DND-41 (cell line): ENCODE measurements around the gene SEC63.
A peak's percentile ranks its signal among the peaks of the same experiment; 100 is the strongest.

Experiments used
- ATAC-seq: fragments of 200-7000 bp; cut with Tn5 transposase; 3 replicates; pipeline ENCODE4 v1.9.1; 2021; ENCODE audit warnings: low read depth; ENCODE audit not compliant: insufficient read depth
- DNase-seq: peaks from one replicate; pipeline ENCODE4 v3.0.0-alpha.2; 2020
- H2AFZ ChIP-seq: 2 replicates; pipeline ENCODE4 v1.6.0; 2012; ENCODE audit warnings: low read depth, low read length
- H3K27ac ChIP-seq: 2 replicates; pipeline ENCODE4 v1.5.1; 2012; ENCODE audit warnings: low read length, inconsistent platforms
- H3K27me3 ChIP-seq: fragments of 200-600 bp; sonication (generic); 2 replicates; pipeline ENCODE4 v1.6.0; 2012; ENCODE audit warnings: low read length, mild to moderate bottlenecking, inconsistent platforms; ENCODE audit not compliant: insufficient read depth, poor library complexity
- H3K36me3 ChIP-seq: 2 replicates; pipeline ENCODE4 v1.5.1; 2012; ENCODE audit warnings: low read length, inconsistent platforms; ENCODE audit not compliant: insufficient read depth
- H3K4me1 ChIP-seq: 2 replicates; pipeline ENCODE4 v1.5.1; 2012; ENCODE audit warnings: mild to moderate bottlenecking, low read length; ENCODE audit not compliant: insufficient read depth
- H3K4me2 ChIP-seq: 2 replicates; pipeline ENCODE4 v1.6.0; 2012; ENCODE audit warnings: mild to moderate bottlenecking, moderate library complexity, low read length, inconsistent platforms; ENCODE audit not compliant: insufficient read depth
- H3K4me3 ChIP-seq, 2 experiments: fragments of 200-600 bp in 1 of 2; shearing (Covaris generic) in 1 of 2; 2 replicates each; pipeline ENCODE4 v1.5.1; 2012 to 2016; ENCODE audit warnings: inconsistent platforms in 2 of 2, low read length in 2 of 2, mild to moderate bottlenecking in 2 of 2, low read depth in 1 of 2, moderate library complexity in 1 of 2
- H3K79me2 ChIP-seq: 2 replicates; pipeline ENCODE4 v1.6.0; 2012; ENCODE audit warnings: low read length, inconsistent platforms; ENCODE audit not compliant: insufficient read depth
- H3K9ac ChIP-seq: 2 replicates; pipeline ENCODE4 v1.6.0; 2012; ENCODE audit warnings: low read depth, mild to moderate bottlenecking, inconsistent platforms, low read length, moderate library complexity
- H3K9me3 ChIP-seq: 2 replicates; pipeline ENCODE4 v1.5.1; 2012; ENCODE audit warnings: low read length, moderate library complexity, mild to moderate bottlenecking, inconsistent platforms; ENCODE audit not compliant: insufficient read depth, severe bottlenecking
- H4K20me1 ChIP-seq: 2 replicates; pipeline ENCODE4 v1.6.0; 2012; ENCODE audit warnings: low read length; ENCODE audit not compliant: insufficient read depth
- EZH2 ChIP-seq: IDR thresholded peaks from 3 replicates; pipeline ENCODE4 v1.6.1; 2012; ENCODE audit warnings: borderline replicate concordance, low read depth, mild to moderate bottlenecking, moderate library complexity, low read length, inconsistent platforms; ENCODE audit not compliant: severe bottlenecking
- TF ChIP-seq, protein P1 (sequence below): IDR thresholded peaks from 2 replicates; pipeline ENCODE4 v1.5.1; 2012; ENCODE audit warnings: borderline replicate concordance, low read length, moderate library complexity, mild to moderate bottlenecking; ENCODE audit not compliant: poor library complexity, severe bottlenecking; ENCODE audit errors: extremely low read depth

SEC63 gene

DNA sequence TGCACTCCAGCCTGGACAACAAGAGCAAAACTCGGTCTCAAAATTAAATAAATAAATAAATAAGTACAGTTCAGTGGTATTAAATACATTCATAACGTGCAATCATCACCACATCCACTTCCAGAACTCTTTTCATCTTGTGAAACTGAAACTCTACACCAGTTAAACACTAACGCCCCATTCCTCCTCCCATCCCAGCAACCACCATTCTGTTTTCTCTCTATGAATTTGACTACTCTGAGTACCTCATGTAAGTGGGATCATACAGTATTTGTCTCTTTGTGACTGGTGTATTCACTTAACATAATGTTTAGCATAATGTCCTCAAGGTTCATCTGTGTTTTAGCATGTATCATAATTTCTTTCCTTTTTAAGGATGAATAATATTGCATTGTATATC is 104.8 kb downstream of the SEC63 start:
- H3K4me3 ChIP-seq, result no peak overlapping the region
- H3K9me3 ChIP-seq, result no peaks in the 10 kb centered on the region
- H3K79me2 ChIP-seq, result no peaks in the 10 kb centered on the region
- H3K27me3 ChIP-seq, result peaks cover 4% of the 10 kb centered on the region
- no peaks in the 10 kb centered on the region for H4K20me1 ChIP-seq
- H3K9ac ChIP-seq, result no peak overlapping the region
- H3K36me3 ChIP-seq, result no peaks in the 10 kb centered on the region
- peaks cover 5% of the 10 kb centered on the region for H3K4me1 ChIP-seq
- no peak overlapping the region for H3K4me2 ChIP-seq
- no peak overlapping the region for H2AFZ ChIP-seq
- no peak for DNase-seq
- no peak for TF ChIP-seq EZH2
- TF ChIP-seq, protein P1, sequence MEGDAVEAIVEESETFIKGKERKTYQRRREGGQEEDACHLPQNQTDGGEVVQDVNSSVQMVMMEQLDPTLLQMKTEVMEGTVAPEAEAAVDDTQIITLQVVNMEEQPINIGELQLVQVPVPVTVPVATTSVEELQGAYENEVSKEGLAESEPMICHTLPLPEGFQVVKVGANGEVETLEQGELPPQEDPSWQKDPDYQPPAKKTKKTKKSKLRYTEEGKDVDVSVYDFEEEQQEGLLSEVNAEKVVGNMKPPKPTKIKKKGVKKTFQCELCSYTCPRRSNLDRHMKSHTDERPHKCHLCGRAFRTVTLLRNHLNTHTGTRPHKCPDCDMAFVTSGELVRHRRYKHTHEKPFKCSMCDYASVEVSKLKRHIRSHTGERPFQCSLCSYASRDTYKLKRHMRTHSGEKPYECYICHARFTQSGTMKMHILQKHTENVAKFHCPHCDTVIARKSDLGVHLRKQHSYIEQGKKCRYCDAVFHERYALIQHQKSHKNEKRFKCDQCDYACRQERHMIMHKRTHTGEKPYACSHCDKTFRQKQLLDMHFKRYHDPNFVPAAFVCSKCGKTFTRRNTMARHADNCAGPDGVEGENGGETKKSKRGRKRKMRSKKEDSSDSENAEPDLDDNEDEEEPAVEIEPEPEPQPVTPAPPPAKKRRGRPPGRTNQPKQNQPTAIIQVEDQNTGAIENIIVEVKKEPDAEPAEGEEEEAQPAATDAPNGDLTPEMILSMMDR, result no peak
- no peak overlapping the region for H3K27ac ChIP-seq
- no peak for ATAC-seq

DNA sequence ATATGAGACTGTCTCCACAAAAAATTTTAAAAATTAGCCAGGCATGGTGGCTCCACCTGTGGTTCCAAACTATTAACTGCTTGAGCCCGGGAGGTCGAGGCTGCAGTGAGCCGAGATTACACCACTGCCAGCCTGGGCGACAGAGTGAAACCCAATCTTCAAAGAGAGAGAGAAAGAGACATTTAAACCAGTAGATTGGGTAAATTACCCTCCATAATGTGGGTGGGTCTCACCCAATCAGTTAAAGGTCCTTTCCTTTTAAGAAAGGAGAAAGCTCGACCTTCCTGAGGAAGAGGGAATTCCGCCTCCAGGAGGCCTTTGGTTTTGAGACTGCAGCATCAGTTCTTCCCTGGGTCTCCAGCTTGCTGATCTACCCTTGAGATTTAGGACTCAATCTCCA is 108.7 kb downstream of the SEC63 start:
- H3K4me1 ChIP-seq, result peaks cover 12% of the 10 kb centered on the region
- no peak overlapping the region for H3K9ac ChIP-seq
- H3K27me3 ChIP-seq, result peaks cover 17% of the 10 kb centered on the region
- no peaks in the 10 kb centered on the region for H3K9me3 ChIP-seq
- H4K20me1 ChIP-seq, result no peaks in the 10 kb centered on the region
- no peak overlapping the region for H3K4me2 ChIP-seq
- no peak overlapping the region for H2AFZ ChIP-seq
- TF ChIP-seq EZH2, result no peak
- TF ChIP-seq, protein P1, result no peak
- ATAC-seq (no peak), DNase-seq (no peak)
- H3K4me3 ChIP-seq, result no peak overlapping the region
- H3K79me2 ChIP-seq, result no peaks in the 10 kb centered on the region
- H3K36me3 ChIP-seq, result no peaks in the 10 kb centered on the region
- H3K27ac ChIP-seq, result no peak overlapping the region

GRCh38 chr6:107847844-107848802 is 109.9 kb downstream of the SEC63 start:
- no peaks in the 10 kb centered on the region for H3K79me2 ChIP-seq
- H3K9ac ChIP-seq, result peak overlapping the region; percentile 37
- peak overlapping the region; percentile 83 for H2AFZ ChIP-seq
- ATAC-seq (peak; percentile 94), DNase-seq (peak; percentile 78)
- peaks cover 17% of the 10 kb centered on the region for H3K27me3 ChIP-seq
- H3K4me2 ChIP-seq, result peak overlapping the region; percentile 76
- no peaks in the 10 kb centered on the region for H3K36me3 ChIP-seq
- no peaks in the 10 kb centered on the region for H4K20me1 ChIP-seq
- no peak overlapping the region for H3K27ac ChIP-seq
- peak; percentile 27 for TF ChIP-seq EZH2
- TF ChIP-seq, protein P1, result peak; percentile 90
- peaks cover 12% of the 10 kb centered on the region for H3K4me1 ChIP-seq
- peak overlapping the region in 1 of 2 experiments; percentile 53; a peak in 2 of 4 replicates for H3K4me3 ChIP-seq
- H3K9me3 ChIP-seq, result no peaks in the 10 kb centered on the region
